Stimulated activated CD4-positive, alpha-beta T cell treated with anti-CD3 and anti-CD28 coated beads, Interleukin-1b, Interleukin-23, amount 100 ng/mL, for 1 hour (primary cell): ENCODE measurements around the gene MED16.
"Not testable (repeated sequence)": the region's sequence is repeated elsewhere in the genome, so short reads cannot be mapped to it uniquely, and the experiment has no call there.

Experiments
- DNase-seq, 2 donors: peaks; one replicate each; pipeline ENCODE4 v3.0.0-alpha.2; 2020; ENCODE audit warnings: low read depth in 2 of 2

The MED16 gene

GRCh38 chr19:854549-854948 lies 38.4 kb downstream of the MED16 start:
- no peak for DNase-seq

- not testable (repeated sequence) for DNase-seq
Measured at GRCh38 chr19:853614-854220, 39.3 kb downstream of the MED16 start.

DNA sequence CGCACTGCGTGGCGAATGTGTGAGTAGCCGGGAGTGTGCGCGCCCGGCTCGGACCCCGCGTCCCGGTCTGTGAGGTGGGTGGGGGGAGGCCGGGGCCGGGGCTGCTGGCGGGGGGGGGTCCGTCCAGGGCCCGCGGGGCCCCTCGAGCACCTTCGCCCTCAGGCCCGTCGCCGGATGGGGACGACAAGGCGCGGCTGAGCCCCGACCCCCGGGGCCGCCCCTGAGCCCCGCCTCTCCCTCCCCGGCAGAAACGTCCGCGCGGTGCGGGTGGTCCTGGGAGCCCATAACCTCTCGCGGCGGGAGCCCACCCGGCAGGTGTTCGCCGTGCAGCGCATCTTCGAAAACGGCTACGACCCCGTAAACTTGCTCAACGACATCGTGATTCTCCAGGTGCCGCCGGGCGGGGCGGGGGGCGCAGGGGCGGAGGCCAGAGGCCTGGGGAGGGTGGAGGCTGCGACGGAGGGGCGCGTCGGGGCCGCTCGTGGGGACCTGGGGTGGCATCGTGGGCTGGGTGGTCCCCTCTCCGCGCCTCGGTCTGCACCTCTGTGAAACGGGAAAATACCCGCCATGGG lies 39.9 kb downstream of the MED16 start:
- no peak for DNase-seq

DNA sequence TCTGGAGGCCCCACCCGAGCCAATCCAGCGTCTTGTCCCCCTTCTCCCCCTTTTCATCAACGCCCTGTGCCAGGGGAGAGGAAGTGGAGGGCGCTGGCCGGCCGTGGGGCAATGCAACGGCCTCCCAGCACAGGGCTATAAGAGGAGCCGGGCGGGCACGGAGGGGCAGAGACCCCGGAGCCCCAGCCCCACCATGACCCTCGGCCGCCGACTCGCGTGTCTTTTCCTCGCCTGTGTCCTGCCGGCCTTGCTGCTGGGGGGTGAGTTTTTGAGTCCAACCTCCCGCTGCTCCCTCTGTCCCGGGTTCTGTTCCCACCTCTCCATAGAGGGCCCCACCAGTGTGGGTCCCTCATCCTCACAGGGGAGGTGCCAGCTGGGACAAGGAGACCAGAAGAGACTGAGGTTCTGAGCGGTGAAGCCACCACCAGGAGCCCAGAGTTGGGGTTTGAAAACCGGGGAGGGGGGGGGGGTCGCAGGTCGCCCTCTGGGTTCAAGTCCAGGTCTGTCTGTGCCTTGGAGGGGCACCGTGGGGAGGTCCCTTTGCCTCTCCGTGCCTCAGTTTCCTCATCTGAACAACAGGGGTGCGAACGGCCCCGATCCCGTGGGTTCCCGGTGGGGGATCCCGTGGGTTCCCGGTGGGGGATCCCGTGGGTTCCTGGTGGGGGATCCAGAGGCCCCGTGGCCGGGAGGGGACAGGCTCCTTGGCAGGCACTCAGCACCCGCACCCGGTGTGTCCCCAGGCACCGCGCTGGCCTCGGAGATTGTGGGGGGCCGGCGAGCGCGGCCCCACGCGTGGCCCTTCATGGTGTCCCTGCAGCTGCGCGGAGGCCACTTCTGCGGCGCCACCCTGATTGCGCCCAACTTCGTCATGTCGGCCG lies 40.6 kb downstream of the MED16 start, which contains the start of gene ELANE:
Gene ELANE, plus strand, starts transcription at position 168 of the 878 bp plus-strand sequence. Its CDS starts 26 bp downstream, at position 194.
- no peak for DNase-seq

- no peak for DNase-seq
Measured at GRCh38 chr19:850979-851335, 42.0 kb downstream of the MED16 start.

GRCh38 chr19:850221-850978 lies 42.6 kb downstream of the MED16 start:
- no peak for DNase-seq

GRCh38 chr19:849195-849594 lies 43.8 kb downstream of the MED16 start:
- DNase-seq: not testable (repeated sequence)

GRCh38 chr19:848386-848921 lies 44.5 kb downstream of the MED16 start:
- no peak for DNase-seq

- no peak for DNase-seq
Measured at GRCh38 chr19:845707-846521, 47.1 kb downstream of the MED16 start.

- DNase-seq: no peak
Measured at GRCh38 chr19:844546-844971, 48.4 kb downstream of the MED16 start.

DNA sequence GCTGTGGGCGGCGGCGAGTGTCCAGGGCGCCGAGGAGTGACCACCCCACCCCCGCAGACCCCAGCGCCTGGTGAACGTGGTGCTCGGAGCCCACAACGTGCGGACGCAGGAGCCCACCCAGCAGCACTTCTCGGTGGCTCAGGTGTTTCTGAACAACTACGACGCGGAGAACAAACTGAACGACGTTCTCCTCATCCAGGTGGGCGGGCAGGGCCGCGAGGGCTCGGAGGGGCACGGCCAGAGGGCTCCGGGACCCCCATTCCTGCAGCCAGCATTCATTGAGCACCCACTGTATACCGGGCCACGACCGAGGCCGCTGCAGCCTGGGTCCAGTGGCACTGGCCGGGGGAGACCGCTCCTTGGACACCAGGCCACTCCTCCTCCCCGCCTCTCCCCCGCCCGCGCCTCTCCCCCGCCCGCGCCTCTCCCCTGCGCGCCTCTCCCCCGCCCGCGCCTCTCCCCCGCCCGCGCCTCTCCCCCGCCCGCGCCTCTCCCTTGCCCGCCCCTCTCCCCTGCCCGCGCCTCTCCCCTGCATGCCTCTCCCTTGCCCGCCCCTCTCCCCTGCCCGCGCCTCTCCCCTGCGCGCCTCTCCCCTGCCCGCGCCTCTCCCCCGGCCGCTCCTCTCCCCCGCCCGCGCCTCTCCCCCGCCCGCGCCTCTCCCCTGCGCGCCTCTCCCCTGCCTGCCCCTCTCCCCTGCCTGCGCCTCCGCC lies 49.0 kb downstream of the MED16 start:
- DNase-seq: no peak

DNA sequence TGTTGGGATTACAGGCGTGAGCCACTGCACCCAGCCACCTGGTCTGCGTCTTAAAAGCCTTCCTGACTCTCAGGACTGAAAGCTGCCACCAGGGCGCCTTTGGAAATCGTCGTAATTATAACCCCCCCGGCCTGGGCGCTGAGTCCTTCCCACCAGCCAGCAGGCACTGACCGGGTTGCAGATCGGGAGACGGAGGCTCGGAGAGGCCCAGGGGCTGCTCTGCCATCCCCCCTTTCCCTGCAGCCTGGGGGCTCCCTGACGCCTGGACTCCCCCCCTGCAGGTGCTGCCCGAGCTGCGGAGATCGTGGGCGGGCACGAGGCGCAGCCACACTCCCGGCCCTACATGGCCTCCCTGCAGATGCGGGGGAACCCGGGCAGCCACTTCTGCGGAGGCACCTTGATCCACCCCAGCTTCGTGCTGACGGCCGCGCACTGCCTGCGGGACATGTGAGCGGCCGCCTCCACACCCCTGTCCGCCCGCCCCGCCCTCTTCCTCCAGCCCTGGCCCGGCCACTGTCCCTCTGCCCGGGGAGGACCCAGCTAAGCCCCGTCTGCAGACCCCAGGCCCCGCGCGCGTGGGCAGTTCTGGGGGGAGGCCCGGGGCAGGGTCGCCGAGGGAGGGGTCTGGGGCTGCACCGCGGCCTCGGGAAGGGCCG lies 49.7 kb downstream of the MED16 start:
- no peak for DNase-seq

DNA sequence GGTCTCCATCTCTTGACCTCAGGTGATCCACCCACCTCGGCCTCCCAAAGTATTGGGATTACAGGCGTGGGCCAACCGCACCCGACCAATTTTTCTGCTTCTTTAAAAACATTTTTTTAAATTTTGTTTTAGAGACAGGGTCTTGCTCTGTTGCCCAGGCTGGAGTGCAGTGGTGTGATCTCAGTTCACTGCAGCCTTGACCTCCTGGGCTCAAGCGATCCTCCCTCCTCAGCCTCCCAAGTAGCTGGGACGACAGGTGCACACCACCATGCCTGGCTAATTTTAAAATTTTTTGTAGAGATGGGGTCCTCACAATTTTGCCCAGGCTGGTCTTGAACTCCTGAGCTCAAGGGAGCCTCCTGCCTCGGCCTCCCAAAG lies 50.2 kb downstream of the MED16 start:
- DNase-seq: not testable (repeated sequence)

DNA sequence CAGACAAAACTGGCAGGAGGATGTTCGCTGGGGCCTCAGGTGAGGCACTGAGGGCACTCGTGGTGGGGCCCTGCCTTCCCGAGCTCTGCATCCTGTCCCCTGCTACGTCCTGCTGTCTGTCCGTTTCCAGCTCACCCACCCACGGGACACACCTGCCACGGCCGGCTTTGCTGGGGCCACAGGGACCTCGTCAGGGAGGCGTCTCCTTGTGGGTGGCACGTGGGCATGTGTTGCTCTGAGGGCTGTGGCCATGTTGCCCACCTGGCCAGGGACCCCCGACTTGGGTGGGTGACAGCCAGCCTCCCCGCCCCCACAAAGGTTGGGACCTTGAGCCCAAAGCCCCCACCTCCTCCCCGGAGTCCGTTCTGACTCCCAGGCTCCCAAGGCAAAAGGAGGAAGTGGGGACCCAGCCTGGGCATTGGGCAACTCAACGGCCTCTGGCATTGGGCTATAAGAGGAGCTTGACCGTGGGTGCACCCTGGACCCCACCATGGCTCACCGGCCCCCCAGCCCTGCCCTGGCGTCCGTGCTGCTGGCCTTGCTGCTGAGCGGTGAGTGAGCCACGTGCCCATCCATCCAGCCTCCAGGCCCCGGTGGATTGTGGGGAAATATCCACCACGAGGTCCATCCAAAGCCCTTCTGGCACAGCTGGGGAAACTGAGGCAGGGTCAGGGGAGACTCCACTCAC lies 52.3 kb downstream of the MED16 start, which contains the start of gene PRTN3:
Gene PRTN3, plus strand, starts transcription at position 481 of the 688 bp plus-strand sequence. Its CDS starts 10 bp downstream, at position 491.
- no peak for DNase-seq

DNA sequence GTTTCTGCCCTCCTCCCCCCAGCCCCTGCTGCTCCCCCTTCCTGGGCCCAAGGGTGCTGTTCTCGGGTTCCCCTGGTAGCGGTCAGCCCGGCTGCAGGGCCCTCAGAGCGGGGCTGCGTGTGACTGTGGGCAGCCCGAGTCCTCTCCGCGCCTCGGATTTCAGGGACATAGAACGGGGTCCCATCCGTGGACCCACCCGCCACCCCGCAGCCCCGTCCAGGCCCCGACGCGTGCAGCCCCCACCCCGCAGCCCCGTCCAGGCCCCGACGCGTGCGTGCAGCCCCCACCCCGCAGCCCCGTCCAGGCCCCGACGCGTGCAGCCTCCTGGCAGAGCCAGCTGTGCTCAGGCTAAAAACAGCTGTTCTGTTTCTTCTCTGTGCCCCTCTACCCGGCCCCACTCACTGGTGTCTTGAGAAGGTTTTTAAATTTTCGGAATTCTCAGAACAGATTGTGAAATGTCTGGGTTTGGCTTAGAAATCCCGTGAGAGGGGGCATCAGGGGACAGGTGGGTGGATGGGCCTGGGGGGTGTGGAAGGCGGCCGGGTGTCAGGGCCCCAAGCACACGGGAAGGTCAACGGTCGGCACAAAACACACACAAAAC lies 57.7 kb downstream of the MED16 start:
- DNase-seq: no peak

DNA sequence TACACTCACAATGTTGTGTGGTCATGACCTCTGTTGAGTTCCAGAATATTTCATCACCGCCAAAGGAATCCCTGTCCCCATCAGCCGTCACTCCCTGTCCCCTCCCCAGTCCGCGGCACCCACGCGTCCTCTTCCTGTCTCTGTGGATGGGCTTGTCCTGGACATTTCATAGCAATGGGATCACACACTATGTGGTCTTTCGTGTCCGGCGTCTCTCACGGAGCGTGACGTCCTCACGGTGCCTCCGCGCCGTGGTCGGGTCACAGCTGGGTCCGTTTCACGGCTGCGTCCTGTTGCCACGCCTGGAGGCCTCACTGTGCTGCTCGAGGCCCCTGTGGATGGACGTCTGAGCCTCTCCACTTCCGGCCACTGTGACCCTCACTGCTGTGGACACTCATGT lies 58.8 kb downstream of the MED16 start:
- DNase-seq: no peak

DNA sequence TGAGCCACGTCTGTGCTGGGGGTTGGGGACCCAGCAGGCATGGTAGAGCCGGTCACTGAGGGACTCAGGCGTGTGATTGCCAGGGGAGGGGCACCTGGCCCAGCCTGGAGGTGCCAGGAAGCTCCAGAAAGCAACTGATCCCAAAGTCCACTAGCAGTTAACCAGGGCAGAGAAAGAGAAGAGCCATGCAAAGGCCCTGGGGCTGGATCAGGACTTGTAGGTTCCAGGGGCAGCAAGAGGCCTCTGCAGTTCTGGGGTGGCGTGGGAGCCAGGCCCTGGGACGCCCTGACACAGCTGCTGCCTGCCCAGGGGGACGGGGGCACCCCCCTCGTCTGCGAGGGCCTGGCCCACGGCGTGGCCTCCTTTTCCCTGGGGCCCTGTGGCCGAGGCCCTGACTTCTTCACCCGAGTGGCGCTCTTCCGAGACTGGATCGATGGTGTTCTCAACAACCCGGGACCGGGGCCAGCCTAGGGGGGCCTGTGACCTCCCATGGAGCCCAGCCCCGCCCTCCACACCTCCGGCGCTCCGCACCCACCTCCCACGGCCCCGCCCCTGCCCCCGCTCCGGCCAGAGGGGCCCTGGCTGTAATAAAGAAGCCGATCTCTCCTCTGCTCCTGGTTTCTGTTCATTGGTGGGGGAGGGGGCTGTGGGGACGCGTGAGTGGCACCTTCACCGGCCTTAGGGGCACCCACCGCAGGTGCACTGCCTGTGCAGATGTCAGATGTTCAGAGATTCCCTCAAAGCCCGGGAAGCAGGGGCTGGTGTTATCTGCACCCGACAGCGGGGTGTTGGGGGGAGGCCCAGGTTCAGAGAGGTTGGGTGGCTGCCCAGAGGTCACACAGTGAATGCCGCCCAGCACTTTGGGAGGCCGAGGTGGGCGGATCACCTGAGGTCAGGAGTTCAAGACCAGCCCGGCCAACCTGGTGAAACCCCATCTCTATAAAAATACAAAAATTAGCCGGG lies 61.3 kb downstream of the MED16 start:
- no peak for DNase-seq
